Measurements from ENCODE around the gene ARHGAP24. TPM values are rescaled to one million over a fixed set of nuclear protein-coding genes. Genes with fewer than 3 reads are reported as not detected.
A peak's percentile ranks its signal among the peaks of the same experiment; 100 is the strongest.

ARHGAP24 gene
- total and polyA plus RNA-seq, 2 donors (not counting 3 experiments of a cell fraction or from before 2014, with no cell fraction given): 52.1 to 79.4 TPM

DNA sequence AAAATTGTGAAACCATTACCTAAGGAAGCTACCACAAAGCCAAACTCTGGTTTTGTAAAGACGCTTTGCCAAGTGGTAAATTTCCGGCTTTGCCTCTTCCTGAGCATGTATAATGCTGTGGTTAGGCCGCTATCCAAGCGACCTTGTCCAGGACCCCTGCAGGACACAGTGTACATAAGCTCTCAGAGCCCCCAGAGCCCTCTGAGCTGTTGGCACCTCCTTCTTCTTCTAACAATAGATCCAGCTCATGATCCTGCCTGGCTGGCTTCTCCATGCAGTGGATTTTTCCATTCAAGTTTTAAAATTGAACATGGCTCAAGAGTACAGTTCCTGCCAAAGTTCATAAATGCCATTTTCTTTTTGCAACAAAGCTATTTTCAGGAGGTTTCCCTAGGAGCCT is 558.2 kb downstream of the ARHGAP24 start:
- peak overlapping the region; percentile 24 for H3K4me2 ChIP-seq (ENCODE audit: insufficient read depth, low read length)
- ChIA-PET CTCF (interaction anchor here (0.9 to 2.2 kb wide), 9 partner anchors 8 to 286 kb away, joined by 3 to 16 read pairs (median 8); no protein-coding TSS in a partner anchor), POLR2A (no interaction called here)
- no peaks in the 10 kb centered on the region for H3K79me2 ChIP-seq (ENCODE audit: control insufficient read depth, insufficient read depth, low read length)
- peak overlapping the region; percentile 52 for H2AFZ ChIP-seq (ENCODE audit: low read depth, low read length)
- H3K9me3 ChIP-seq (replicated peaks; ENCODE audit: control insufficient read depth, insufficient read depth, low read length): no peaks in the 10 kb centered on the region
- H3K9me1 ChIP-seq (replicated peaks; ENCODE audit: control insufficient read depth, extremely low read depth, insufficient read depth, low read length): no peaks in the 10 kb centered on the region
- dilution Hi-C loops (cut with MboI; ENCODE audit: extremely low pct_ligation_motif_present, low sequenced_read_pairs): no loop called here
- no TSS peak for BruUV-seq (replicated peaks)
- peak overlapping the region; percentile 50 for H3K27ac ChIP-seq (ENCODE audit: insufficient read depth, low read depth, low read length)
- H3K4me3 ChIP-seq (replicated peaks in 1 of 3; ENCODE audit: insufficient read depth in 1 of 3, low read depth in 1 of 3, low read length in 3 of 3): no peak overlapping the region
- H3K27me3 ChIP-seq (ENCODE audit: control insufficient read depth in 2 of 2, insufficient read depth in 2 of 2, low read length in 2 of 2): no peaks in the 10 kb centered on the region
- no peak overlapping the region for H3K9ac ChIP-seq (replicated peaks; ENCODE audit: extremely low read depth, insufficient read depth, low read length)
- intact Hi-C loops (cut with micrococcal nuclease): no loop called here
- TF ChIP-seq POLR2AphosphoS5 (IDR thresholded peaks at IDR 0.05; ENCODE audit: insufficient read depth, low read depth, low read length): no peak
- TF ChIP-seq, protein P1, sequence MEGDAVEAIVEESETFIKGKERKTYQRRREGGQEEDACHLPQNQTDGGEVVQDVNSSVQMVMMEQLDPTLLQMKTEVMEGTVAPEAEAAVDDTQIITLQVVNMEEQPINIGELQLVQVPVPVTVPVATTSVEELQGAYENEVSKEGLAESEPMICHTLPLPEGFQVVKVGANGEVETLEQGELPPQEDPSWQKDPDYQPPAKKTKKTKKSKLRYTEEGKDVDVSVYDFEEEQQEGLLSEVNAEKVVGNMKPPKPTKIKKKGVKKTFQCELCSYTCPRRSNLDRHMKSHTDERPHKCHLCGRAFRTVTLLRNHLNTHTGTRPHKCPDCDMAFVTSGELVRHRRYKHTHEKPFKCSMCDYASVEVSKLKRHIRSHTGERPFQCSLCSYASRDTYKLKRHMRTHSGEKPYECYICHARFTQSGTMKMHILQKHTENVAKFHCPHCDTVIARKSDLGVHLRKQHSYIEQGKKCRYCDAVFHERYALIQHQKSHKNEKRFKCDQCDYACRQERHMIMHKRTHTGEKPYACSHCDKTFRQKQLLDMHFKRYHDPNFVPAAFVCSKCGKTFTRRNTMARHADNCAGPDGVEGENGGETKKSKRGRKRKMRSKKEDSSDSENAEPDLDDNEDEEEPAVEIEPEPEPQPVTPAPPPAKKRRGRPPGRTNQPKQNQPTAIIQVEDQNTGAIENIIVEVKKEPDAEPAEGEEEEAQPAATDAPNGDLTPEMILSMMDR (IDR thresholded peaks at IDR 0.05; ENCODE audit: extremely low read depth in 1 of 2, insufficient read depth in 1 of 2, low read depth in 1 of 2, low read length in 2 of 2): peak in 1 of 2 donors; percentile 4
- no peak for FAIRE-seq
- peaks cover 46% of the 10 kb centered on the region for H3K4me1 ChIP-seq (ENCODE audit: control insufficient read depth, extremely low read depth, insufficient read depth, low read length)
- peak; percentile 83 for DNase-seq (ENCODE audit: low read depth, low spot score)
- no peaks in the 10 kb centered on the region for H3K36me3 ChIP-seq (ENCODE audit: control insufficient read depth in 2 of 2, extremely low read depth in 1 of 2, insufficient read depth in 2 of 2, low read length in 2 of 2)
- H4K20me1 ChIP-seq (replicated peaks; ENCODE audit: control insufficient read depth, extremely low read depth, insufficient read depth, low read length): no peaks in the 10 kb centered on the region

DNA sequence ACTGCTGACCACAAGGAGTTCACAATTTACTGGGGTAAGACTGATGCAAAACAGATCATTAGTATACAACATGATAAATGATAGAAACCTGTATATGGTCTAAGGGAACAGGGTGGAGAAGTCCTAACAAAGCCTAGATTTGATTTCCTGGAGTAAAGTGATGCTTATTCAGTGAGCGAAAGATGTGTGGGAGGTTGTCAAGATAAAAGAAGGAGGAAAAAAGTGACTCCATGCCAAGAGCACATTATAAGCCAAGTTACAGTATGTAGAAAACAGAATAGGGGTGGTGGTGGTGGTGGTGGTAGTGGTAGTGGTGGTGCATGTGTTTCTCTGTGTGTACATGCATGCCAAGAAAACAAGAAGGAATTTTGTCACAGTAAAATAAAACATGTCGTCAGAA is 559.7 kb downstream of the ARHGAP24 start:
- H3K9me3 ChIP-seq (replicated peaks; ENCODE audit: control insufficient read depth, insufficient read depth, low read length): no peaks in the 10 kb centered on the region
- FAIRE-seq: no peak
- no peaks in the 10 kb centered on the region for H3K9me1 ChIP-seq (replicated peaks; ENCODE audit: control insufficient read depth, extremely low read depth, insufficient read depth, low read length)
- POLR2A ChIA-PET: no interaction called here
- intact Hi-C loops (cut with micrococcal nuclease) (no loop called here), dilution Hi-C loops (cut with MboI; ENCODE audit: extremely low pct_ligation_motif_present, low sequenced_read_pairs) (no loop called here)
- no peak overlapping the region for H3K4me2 ChIP-seq (ENCODE audit: insufficient read depth, low read length)
- no peak overlapping the region for H3K9ac ChIP-seq (replicated peaks; ENCODE audit: extremely low read depth, insufficient read depth, low read length)
- no peaks in the 10 kb centered on the region for H3K27me3 ChIP-seq (ENCODE audit: control insufficient read depth in 2 of 2, insufficient read depth in 2 of 2, low read length in 2 of 2)
- peaks cover 47% of the 10 kb centered on the region for H3K4me1 ChIP-seq (ENCODE audit: control insufficient read depth, extremely low read depth, insufficient read depth, low read length)
- H4K20me1 ChIP-seq (replicated peaks; ENCODE audit: control insufficient read depth, extremely low read depth, insufficient read depth, low read length): no peaks in the 10 kb centered on the region
- H3K79me2 ChIP-seq (ENCODE audit: control insufficient read depth, insufficient read depth, low read length): no peaks in the 10 kb centered on the region
- no TSS peak for BruUV-seq (replicated peaks)
- H3K27ac ChIP-seq (ENCODE audit: insufficient read depth, low read depth, low read length): no peak overlapping the region
- no peak for DNase-seq (ENCODE audit: low read depth, low spot score)
- H3K36me3 ChIP-seq (ENCODE audit: control insufficient read depth in 2 of 2, extremely low read depth in 1 of 2, insufficient read depth in 2 of 2, low read length in 2 of 2): no peaks in the 10 kb centered on the region
- CTCF ChIA-PET: no interaction called here
- no peak overlapping the region for H2AFZ ChIP-seq (ENCODE audit: low read depth, low read length)
- TF ChIP-seq, protein P2, sequence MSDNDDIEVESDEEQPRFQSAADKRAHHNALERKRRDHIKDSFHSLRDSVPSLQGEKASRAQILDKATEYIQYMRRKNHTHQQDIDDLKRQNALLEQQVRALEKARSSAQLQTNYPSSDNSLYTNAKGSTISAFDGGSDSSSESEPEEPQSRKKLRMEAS (IDR thresholded peaks at IDR 0.05; ENCODE audit: insufficient read depth, insufficient read length): no peak
- TF ChIP-seq GATA2 (IDR thresholded peaks at IDR 0.05; ENCODE audit: insufficient read depth, insufficient read length, low read depth, low read length) (no peak), POLR2AphosphoS5 (IDR thresholded peaks at IDR 0.05; ENCODE audit: insufficient read depth, low read depth, low read length) (no peak), FOS (IDR thresholded peaks at IDR 0.05; ENCODE audit: borderline replicate concordance, insufficient read depth, low read length) (no peak)
- TF ChIP-seq, protein P1 (IDR thresholded peaks at IDR 0.05; ENCODE audit: extremely low read depth in 1 of 2, insufficient read depth in 1 of 2, low read depth in 1 of 2, low read length in 2 of 2): no peak
- no peak overlapping the region for H3K4me3 ChIP-seq (replicated peaks in 1 of 3; ENCODE audit: insufficient read depth in 1 of 3, low read depth in 1 of 3, low read length in 3 of 3)

Data from endothelial cell of umbilical vein (primary cell).